AG09309 (cell line): Measurements from ENCODE around the gene USP3.
A peak's percentile ranks its signal among the peaks of the same experiment; 100 is the strongest.

Experiments
- DNase-seq: peaks from one replicate; pipeline ENCODE4 v3.0.0-alpha.2; 2010; ENCODE audit warnings: low read depth
- H3K4me3 ChIP-seq: 2 replicates; pipeline ENCODE4 v1.5.1; 2011; ENCODE audit warnings: mild to moderate bottlenecking, low read depth, low read length, moderate library complexity; ENCODE audit not compliant: control insufficient read depth
- CTCF ChIP-seq: IDR thresholded peaks from 2 replicates; pipeline ENCODE4 v1.5.1; 2011; ENCODE audit warnings: mild to moderate bottlenecking, low read depth, low read length, inconsistent platforms; ENCODE audit not compliant: insufficient read depth, control insufficient read depth; ENCODE audit errors: missing control alignments

The USP3 gene

GRCh38 chr15:63539998-63540397, 35.6 kb downstream of the USP3 start:
- no peak for DNase-seq
- no peak overlapping the region for H3K4me3 ChIP-seq
- no peak for TF ChIP-seq CTCF

GRCh38 chr15:63540449-63540848, 36.1 kb downstream of the USP3 start:
- TF ChIP-seq CTCF, result no peak
- no peak overlapping the region for H3K4me3 ChIP-seq
- DNase-seq, result no peak

- no peak for DNase-seq
- TF ChIP-seq CTCF, result no peak
- no peak overlapping the region for H3K4me3 ChIP-seq
These were observed 40.0 kb downstream of the USP3 start for GRCh38 chr15:63544258-63545026.

- TF ChIP-seq CTCF, result no peak
These were observed 41.1 kb downstream of the USP3 start for GRCh38 chr15:63545520-63545919.

DNA sequence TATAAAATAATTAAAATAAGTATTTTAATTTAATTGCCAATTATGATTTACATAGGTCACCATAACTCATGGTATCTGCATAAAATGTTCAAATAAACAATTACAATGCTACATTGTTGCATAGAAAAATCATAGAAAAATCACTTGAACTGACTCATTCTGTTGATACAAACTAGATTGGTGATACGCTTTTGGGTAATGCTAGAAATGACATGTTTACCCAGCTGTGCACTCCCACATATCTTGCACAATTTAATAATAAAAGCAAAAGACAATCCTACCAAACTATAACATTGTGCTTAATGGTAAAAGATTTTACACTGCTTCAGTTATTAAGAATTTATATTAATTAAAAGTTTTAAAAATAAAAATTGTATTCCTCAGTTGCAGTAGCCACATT, 47.0 kb downstream of the USP3 start:
- H3K4me3 ChIP-seq, result no peak overlapping the region
- no peak for TF ChIP-seq CTCF
- DNase-seq, result no peak

More at GRCh38 chr15:63545520-63545919, 41.1 kb downstream of the USP3 start:
- no peak overlapping the region for H3K4me3 ChIP-seq
- DNase-seq, result no peak

DNA sequence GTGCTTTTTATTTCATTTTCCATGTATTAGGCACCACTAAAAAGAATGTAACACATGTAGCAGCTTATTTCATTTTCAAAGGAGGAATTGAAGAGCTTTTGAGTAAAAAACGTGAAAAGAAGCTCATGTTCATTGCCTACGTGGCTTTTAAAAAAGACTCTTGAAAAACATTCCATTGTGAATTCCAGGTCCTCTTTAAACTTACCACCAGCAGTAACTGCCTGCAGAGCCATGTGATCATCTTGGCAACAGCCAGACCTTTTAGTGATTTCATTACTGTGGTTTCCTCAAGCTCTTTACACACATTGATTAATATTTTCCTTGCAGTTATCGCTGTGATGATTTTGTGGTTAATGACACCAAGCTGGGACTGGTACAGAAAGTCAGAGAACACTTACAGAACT, 49.0 kb downstream of the USP3 start:
- DNase-seq, result peak; percentile 92
- H3K4me3 ChIP-seq, result no peak overlapping the region
- TF ChIP-seq CTCF, result no peak
